Measurements from ENCODE around the gene SETD4. TPM values are rescaled to one million over a fixed set of nuclear protein-coding genes. Genes with fewer than 3 reads are reported as not detected.
"Not testable (repeated sequence)": the region's sequence is repeated elsewhere in the genome, so short reads cannot be mapped to it uniquely, and the experiment has no call there.

The SETD4 gene
- total RNA-seq, 2 donors from 2014 or later: 14.1 to 18.3 TPM

- Histone ChIP-seq H3K4me1 (ENCODE audit: control insufficient read depth in 1 of 2, low read depth in 2 of 2) (peaks cover 3 to 8% of the 10 kb centered on the region in 2 donors), H3K27ac (no peak overlapping the region), H3K4me3 (no peak overlapping the region), H3K9me3 (no peaks in the 10 kb centered on the region), H3K36me3 (no peaks in the 10 kb centered on the region), H3K27me3 (replicated peaks; ENCODE audit: insufficient read depth) (no peaks in the 10 kb centered on the region)
- ATAC-seq (ENCODE audit: insufficient number of reproducible peaks, low FRiP score, low read depth) (no peak), DNase-seq (ENCODE audit: low spot score) (no peak)
- TF ChIP-seq CTCF (IDR thresholded peaks at IDR 0.05): no peak
Measured at GRCh38 chr21:36077758-36078157, 17.4 kb upstream of the SETD4 start.

- Histone ChIP-seq H3K4me3 (no peak overlapping the region), H3K27ac (no peak overlapping the region), H3K4me1 (ENCODE audit: control insufficient read depth in 1 of 2, low read depth in 2 of 2) (peaks cover 8 to 12% of the 10 kb centered on the region in 2 donors), H3K27me3 (replicated peaks; ENCODE audit: insufficient read depth) (no peaks in the 10 kb centered on the region), H3K36me3 (peaks cover 4% of the 10 kb centered on the region), H3K9me3 (no peaks in the 10 kb centered on the region)
- ATAC-seq (ENCODE audit: insufficient number of reproducible peaks, low FRiP score, low read depth) (no peak), DNase-seq (ENCODE audit: low spot score) (no peak)
- no peak for TF ChIP-seq CTCF (IDR thresholded peaks at IDR 0.05)
Measured at GRCh38 chr21:36076878-36077655, 16.7 kb upstream of the SETD4 start.

- DNase-seq (ENCODE audit: low spot score): no peak
- Histone ChIP-seq H3K9me3 (no peaks in the 10 kb centered on the region), H3K27ac (no peak overlapping the region), H3K36me3 (peaks cover 9% of the 10 kb centered on the region), H3K27me3 (replicated peaks; ENCODE audit: insufficient read depth) (no peaks in the 10 kb centered on the region), H3K4me3 (no peak overlapping the region), H3K4me1 (ENCODE audit: control insufficient read depth in 1 of 2, low read depth in 2 of 2) (peaks cover 17 to 23% of the 10 kb centered on the region in 2 donors)
- no peak for TF ChIP-seq CTCF (IDR thresholded peaks at IDR 0.05)
- no peak for ATAC-seq (ENCODE audit: insufficient number of reproducible peaks, low FRiP score, low read depth)
Measured at GRCh38 chr21:36075953-36076352, 15.6 kb upstream of the SETD4 start.

DNA sequence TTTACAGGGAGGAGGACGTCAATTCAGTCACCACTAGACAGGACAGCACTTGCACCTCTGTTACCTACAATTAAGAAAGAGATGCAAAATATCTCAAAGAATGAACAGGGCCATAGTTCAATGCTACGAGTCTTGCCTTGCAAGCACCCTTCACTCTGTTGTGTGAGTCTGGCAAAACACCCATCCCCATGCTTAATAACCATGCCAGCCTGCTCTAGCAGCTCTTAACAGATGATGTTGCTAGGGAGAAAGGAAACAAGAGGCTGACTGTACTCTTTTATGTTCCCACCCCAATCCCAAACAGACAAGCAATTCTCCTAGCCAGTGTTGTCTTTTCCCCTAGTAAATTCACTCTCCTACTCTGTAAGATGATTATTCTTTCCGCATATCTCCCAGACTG is 14.8 kb upstream of the SETD4 start:
- Histone ChIP-seq H3K4me1 (ENCODE audit: control insufficient read depth in 1 of 2, low read depth in 2 of 2) (peaks cover 22 to 30% of the 10 kb centered on the region in 2 donors), H3K9me3 (no peaks in the 10 kb centered on the region), H3K4me3 (no peak overlapping the region), H3K36me3 (peaks cover 9% of the 10 kb centered on the region), H3K27me3 (replicated peaks; ENCODE audit: insufficient read depth) (no peaks in the 10 kb centered on the region), H3K27ac (no peak overlapping the region)
- DNase-seq (ENCODE audit: low spot score) (no peak), ATAC-seq (ENCODE audit: insufficient number of reproducible peaks, low FRiP score, low read depth) (no peak)
- TF ChIP-seq CTCF (IDR thresholded peaks at IDR 0.05): no peak

- peaks cover 28 to 40% of the 10 kb centered on the region in 2 donors for H3K4me1 ChIP-seq (ENCODE audit: control insufficient read depth in 1 of 2, low read depth in 2 of 2)
- H3K9me3 ChIP-seq; DNase-seq (ENCODE audit: low spot score); H3K27me3 ChIP-seq (replicated peaks; ENCODE audit: insufficient read depth); H3K36me3 ChIP-seq; H3K27ac ChIP-seq; H3K4me3 ChIP-seq; ATAC-seq (ENCODE audit: insufficient number of reproducible peaks, low FRiP score, low read depth): not testable (repeated sequence)
Measured at GRCh38 chr21:36073911-36074310, 13.6 kb upstream of the SETD4 start.
